SKM-1 treated with dmso at 0.1 percent for 144 hours (cell line): Measurements from ENCODE around the gene THRAP3.
"Not testable (repeated sequence)": the region's sequence is repeated elsewhere in the genome, so short reads cannot be mapped to it uniquely, and the experiment has no call there.

Experiments used
- DNase-seq: peaks from one replicate; lab custom pipeline; 2025; ENCODE audit not compliant: unreplicated experiment; lab: John Stamatoyannopoulos, UW

THRAP3 gene

GRCh38 chr1:36204347-36204909 is 19.8 kb upstream of the THRAP3 start:
- no peak for DNase-seq

GRCh38 chr1:36206323-36206858 is 17.9 kb upstream of the THRAP3 start:
- no peak for DNase-seq

- no peak for DNase-seq
These were observed 16.9 kb upstream of the THRAP3 start for GRCh38 chr1:36207339-36207738.

- peak; percentile 85 for DNase-seq
These were observed 15.1 kb upstream of the THRAP3 start for GRCh38 chr1:36208978-36209703.

GRCh38 chr1:36211307-36211706 is 12.9 kb upstream of the THRAP3 start:
- no peak for DNase-seq

- no peak for DNase-seq
These were observed 12.4 kb upstream of the THRAP3 start for GRCh38 chr1:36211841-36212240.

- DNase-seq = peak; percentile 17
These were observed 11.5 kb upstream of the THRAP3 start for GRCh38 chr1:36212782-36213181.

GRCh38 chr1:36217670-36218069 is 6.6 kb upstream of the THRAP3 start:
- no peak for DNase-seq

GRCh38 chr1:36221901-36222300 is 2.3 kb upstream of the THRAP3 start:
- DNase-seq = not testable (repeated sequence)

- DNase-seq = no peak
These were observed 1.5 kb upstream of the THRAP3 start for GRCh38 chr1:36222481-36223380.

GRCh38 chr1:36223381-36223995 is 755 bp upstream of the THRAP3 start:
- DNase-seq = peak; percentile 17

- peak; percentile 80 for DNase-seq
These were observed 467 bp downstream of the THRAP3 start for GRCh38 chr1:36224537-36225282.

- DNase-seq = no peak
These were observed 1.1 kb downstream of the THRAP3 start for GRCh38 chr1:36225283-36225899.

GRCh38 chr1:36230279-36230678 is 6.0 kb downstream of the THRAP3 start:
- not testable (repeated sequence) for DNase-seq

GRCh38 chr1:36231191-36231590 is 6.9 kb downstream of the THRAP3 start:
- no peak for DNase-seq

GRCh38 chr1:36232212-36233095 is 8.2 kb downstream of the THRAP3 start:
- DNase-seq = no peak

GRCh38 chr1:36236302-36236701 is 12.1 kb downstream of the THRAP3 start:
- DNase-seq = no peak

- no peak for DNase-seq
These were observed 14.2 kb downstream of the THRAP3 start for GRCh38 chr1:36238433-36238832.
